KMS-11 (cell line): ENCODE data around the gene VSIG10L.

Experiments
- H2AFZ ChIP-seq: fragments of 200-600 bp; sonication (generic); 2 replicates; pipeline ENCODE4 v1.6.1; 2016; ENCODE audit warnings: antibody characterized with exemption, mixed run types, low read depth
- H3K27ac ChIP-seq: fragments of 200-600 bp; sonication (generic); 2 replicates; pipeline ENCODE4 v1.6.1; 2016; ENCODE audit warnings: mild to moderate bottlenecking, mixed run types
- H3K27me3 ChIP-seq: fragments of 200-600 bp; sonication (generic); 2 replicates; pipeline ENCODE4 v1.6.1; 2017; ENCODE audit warnings: mild to moderate bottlenecking, low read depth, mixed run types, moderate library complexity; ENCODE audit not compliant: insufficient read depth
- H3K36me3 ChIP-seq: fragments of 200-600 bp; sonication (generic); 2 replicates; pipeline ENCODE4 v1.6.1; 2017; ENCODE audit warnings: mild to moderate bottlenecking, mixed run types; ENCODE audit not compliant: insufficient read depth
- H3K4me1 ChIP-seq: fragments of 200-600 bp; sonication (generic); 2 replicates; pipeline ENCODE4 v1.6.1; 2016; ENCODE audit warnings: mild to moderate bottlenecking, low read depth, mixed run types; ENCODE audit not compliant: poor library complexity, severe bottlenecking
- H3K4me2 ChIP-seq: fragments of 200-600 bp; sonication (generic); 2 replicates; pipeline ENCODE4 v1.7.0; 2016; ENCODE audit warnings: mild to moderate bottlenecking, mixed run types
- H3K4me3 ChIP-seq: fragments of 200-600 bp; sonication (generic); IDR thresholded peaks from 2 replicates; pipeline ENCODE4 v1.6.1; 2017; ENCODE audit warnings: low read depth, low read length, mixed read lengths; ENCODE audit not compliant: insufficient read depth
- H3K79me2 ChIP-seq: fragments of 200-600 bp; sonication (generic); 2 replicates; pipeline ENCODE4 v1.6.1; 2016; ENCODE audit warnings: low read depth, mixed run types; ENCODE audit not compliant: insufficient read depth
- H3K9ac ChIP-seq: fragments of 200-600 bp; sonication (generic); 2 replicates; pipeline ENCODE4 v1.6.1; 2016; ENCODE audit warnings: mild to moderate bottlenecking, mixed run types
- H4K20me1 ChIP-seq: fragments of 200-600 bp; sonication (generic); 2 replicates; pipeline ENCODE4 v1.6.1; 2016; ENCODE audit warnings: mild to moderate bottlenecking, mixed run types; ENCODE audit not compliant: insufficient read depth
- CTCF ChIP-seq: fragments of 200-600 bp; sonication (generic); conservative IDR thresholded peaks from 2 replicates; pipeline ENCODE4 v1.6.1; 2017; ENCODE audit warnings: low read depth, mild to moderate bottlenecking, antibody characterized with exemption, low read length, moderate library complexity, mixed read lengths

The VSIG10L gene

DNA sequence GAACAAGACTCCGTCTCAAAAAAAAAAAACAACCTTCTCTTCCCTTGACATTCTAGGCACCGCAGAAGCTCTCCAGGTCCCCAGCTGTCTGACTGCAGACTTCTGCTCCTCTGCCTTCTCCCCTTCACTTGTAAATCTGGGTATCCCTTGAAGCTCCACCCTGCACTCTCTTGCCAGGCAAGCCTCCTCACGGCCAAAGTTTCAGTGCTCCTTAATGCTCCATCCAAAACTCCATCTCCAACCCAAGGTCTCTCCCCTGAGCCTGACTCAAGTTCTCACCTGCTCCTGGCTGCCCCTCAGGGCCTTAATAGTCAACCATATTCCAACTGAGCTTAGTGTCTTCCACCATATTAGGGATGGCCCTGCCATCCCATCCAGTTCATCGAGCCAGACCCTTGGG lies 28.3 kb upstream of the VSIG10L start:
- Histone ChIP-seq H4K20me1 (no peaks in the 10 kb centered on the region), H3K27me3 (no peaks in the 10 kb centered on the region), H2AFZ (no peak overlapping the region), H3K27ac (no peak overlapping the region), H3K4me3 (no peak overlapping the region), H3K79me2 (no peaks in the 10 kb centered on the region), H3K36me3 (no peaks in the 10 kb centered on the region), H3K4me2 (no peak overlapping the region), H3K9ac (no peak overlapping the region), H3K4me1 (no peaks in the 10 kb centered on the region)
- TF ChIP-seq CTCF = no peak

DNA sequence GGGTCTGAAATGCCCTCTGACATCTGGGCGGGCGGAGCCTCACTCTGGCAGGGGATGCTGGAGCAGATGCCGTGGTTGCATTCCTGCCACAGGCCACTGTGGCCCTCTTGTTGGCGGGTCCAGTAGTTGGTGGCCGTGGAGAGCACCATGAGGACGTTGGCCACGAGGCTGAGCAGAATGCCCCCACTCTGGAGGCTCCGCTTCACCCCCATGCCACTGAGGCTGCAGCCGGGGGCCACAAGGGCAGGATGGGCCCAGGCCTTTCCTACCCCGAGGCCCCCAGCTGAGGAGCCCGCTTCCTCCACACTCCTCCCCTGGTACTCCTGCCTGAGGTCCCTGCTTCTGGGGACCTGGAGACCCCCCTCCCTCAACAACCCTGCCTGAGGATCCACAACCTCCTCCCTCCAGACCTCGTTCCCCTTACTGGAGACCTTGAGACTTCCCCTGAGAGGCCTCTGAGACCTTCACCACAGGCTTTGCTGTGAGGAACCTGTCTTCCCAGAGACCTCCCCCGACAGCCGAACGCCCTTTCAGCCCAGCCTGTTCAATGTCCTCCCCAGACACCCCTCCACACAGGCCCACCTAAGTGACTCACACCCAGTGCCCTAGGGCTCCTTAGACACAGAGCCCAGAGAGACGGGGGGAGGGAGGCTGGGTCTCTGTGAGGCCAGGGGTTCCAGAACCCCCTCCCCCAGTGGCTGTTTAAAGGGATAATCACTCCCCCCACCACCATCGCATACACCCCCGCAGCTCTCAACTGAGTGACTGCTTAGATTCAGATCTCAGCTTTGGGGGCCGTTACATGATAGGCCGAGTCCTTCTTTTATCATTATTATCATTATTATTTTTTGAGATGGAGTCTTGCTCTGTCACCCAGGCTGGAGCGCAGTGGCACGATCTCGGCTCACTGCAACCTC lies 26.7 kb upstream of the VSIG10L start, which contains the start of gene CLDND2:
Gene CLDND2 (minus strand): TSS at position 638 of the 917 bp plus-strand sequence. CDS start 426 bp downstream, at position 212.
- no peaks in the 10 kb centered on the region for H4K20me1 ChIP-seq
- no peak within 1 kb of the TSS for H3K9ac ChIP-seq
- H3K27ac ChIP-seq = no peak within 1 kb of the TSS
- H3K36me3 ChIP-seq = no peaks in the 10 kb centered on the region
- no peaks in the 10 kb centered on the region for H3K27me3 ChIP-seq
- H2AFZ ChIP-seq = no peak within 1 kb of the TSS
- no peak within 1 kb of the TSS for H3K4me3 ChIP-seq
- no peak for TF ChIP-seq CTCF
- H3K79me2 ChIP-seq = no peaks in the 10 kb centered on the region
- no peaks in the 10 kb centered on the region for H3K4me1 ChIP-seq
- H3K4me2 ChIP-seq = no peak within 1 kb of the TSS

DNA sequence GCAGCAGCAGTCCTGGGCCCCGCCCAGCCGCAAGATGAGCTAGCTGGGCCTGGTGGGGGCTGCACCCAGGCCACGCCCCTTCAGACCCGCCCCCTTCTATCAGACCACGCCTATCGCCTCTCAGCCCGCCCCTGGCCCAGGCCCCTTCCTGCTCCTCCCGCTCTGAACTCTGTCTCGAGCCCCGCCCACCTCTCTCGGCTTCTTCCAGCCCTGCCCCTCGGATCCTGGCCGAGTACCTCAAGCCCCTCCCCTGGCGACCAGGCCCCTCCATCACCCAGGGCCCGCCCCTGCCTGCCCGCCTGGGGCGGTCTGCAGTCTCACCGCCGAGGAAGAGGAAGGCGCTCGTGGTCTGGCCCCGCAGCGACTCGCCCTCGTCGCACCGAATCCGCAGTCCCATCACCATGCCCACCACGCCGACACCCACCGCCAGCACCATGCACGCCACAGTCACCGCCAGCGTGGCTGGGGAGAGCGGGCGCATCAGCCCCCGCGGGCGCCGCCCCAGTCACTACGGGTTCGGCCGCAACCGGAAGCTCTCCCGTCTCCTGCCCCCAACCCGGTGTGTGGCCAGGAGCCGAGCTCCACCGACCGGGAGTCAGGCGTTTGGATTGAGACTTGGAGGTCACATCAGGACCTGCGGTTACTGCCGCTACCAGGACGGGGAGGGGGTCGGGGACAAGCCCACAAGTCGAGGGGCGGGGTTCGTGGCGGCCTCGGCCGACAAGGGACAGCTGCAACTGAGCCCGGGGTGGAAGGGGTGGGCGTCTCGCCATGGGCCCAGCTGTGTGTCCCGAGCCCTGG lies 25.8 kb upstream of the VSIG10L start:
- H3K4me1 ChIP-seq = no peaks in the 10 kb centered on the region
- no peak overlapping the region for H3K4me2 ChIP-seq
- no peaks in the 10 kb centered on the region for H3K27me3 ChIP-seq
- no peak overlapping the region for H2AFZ ChIP-seq
- no peak overlapping the region for H3K4me3 ChIP-seq
- H3K36me3 ChIP-seq = no peaks in the 10 kb centered on the region
- TF ChIP-seq CTCF = no peak
- H3K9ac ChIP-seq = no peak overlapping the region
- no peaks in the 10 kb centered on the region for H4K20me1 ChIP-seq
- no peak overlapping the region for H3K27ac ChIP-seq
- no peaks in the 10 kb centered on the region for H3K79me2 ChIP-seq

GRCh38 chr19:51367255-51367564 lies 25.3 kb upstream of the VSIG10L start:
- Histone ChIP-seq H3K79me2 (no peaks in the 10 kb centered on the region), H2AFZ (no peak overlapping the region), H3K27ac (no peak overlapping the region)

More at GRCh38 chr19:51367255-51367564, 25.3 kb upstream of the VSIG10L start:
- H3K4me1 ChIP-seq = no peaks in the 10 kb centered on the region
- no peak overlapping the region for H3K4me3 ChIP-seq
- no peaks in the 10 kb centered on the region for H3K27me3 ChIP-seq
- H3K36me3 ChIP-seq = no peaks in the 10 kb centered on the region
- H4K20me1 ChIP-seq = no peaks in the 10 kb centered on the region
- no peak overlapping the region for H3K4me2 ChIP-seq
- TF ChIP-seq CTCF = no peak
- no peak overlapping the region for H3K9ac ChIP-seq
